ENCODE results near the gene FIGLA.

DNA sequence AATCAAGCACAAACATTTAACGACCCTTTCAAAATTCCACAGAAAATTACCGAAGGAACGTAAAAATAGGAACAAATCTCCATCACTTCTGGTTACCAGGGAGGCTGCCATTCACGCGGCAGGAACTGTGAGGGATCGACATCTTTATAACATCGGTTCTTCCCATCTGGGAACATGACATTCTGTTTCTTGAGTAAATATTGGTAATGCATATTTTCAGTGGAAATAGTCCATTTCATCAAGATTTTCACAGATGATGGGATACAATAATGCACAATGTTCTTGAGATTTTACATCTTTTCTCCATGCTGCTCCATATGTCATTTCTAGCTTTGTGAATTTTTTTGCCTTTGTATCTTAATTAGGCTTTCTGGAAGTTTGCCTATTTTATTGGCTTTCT, 32.5 kb downstream of the FIGLA start:
- no peak for TF ChIP-seq POLR2A (IDR thresholded peaks at IDR 0.05)
- TF ChIP-seq, protein P1, sequence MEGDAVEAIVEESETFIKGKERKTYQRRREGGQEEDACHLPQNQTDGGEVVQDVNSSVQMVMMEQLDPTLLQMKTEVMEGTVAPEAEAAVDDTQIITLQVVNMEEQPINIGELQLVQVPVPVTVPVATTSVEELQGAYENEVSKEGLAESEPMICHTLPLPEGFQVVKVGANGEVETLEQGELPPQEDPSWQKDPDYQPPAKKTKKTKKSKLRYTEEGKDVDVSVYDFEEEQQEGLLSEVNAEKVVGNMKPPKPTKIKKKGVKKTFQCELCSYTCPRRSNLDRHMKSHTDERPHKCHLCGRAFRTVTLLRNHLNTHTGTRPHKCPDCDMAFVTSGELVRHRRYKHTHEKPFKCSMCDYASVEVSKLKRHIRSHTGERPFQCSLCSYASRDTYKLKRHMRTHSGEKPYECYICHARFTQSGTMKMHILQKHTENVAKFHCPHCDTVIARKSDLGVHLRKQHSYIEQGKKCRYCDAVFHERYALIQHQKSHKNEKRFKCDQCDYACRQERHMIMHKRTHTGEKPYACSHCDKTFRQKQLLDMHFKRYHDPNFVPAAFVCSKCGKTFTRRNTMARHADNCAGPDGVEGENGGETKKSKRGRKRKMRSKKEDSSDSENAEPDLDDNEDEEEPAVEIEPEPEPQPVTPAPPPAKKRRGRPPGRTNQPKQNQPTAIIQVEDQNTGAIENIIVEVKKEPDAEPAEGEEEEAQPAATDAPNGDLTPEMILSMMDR (IDR thresholded peaks at IDR 0.05), result no peak
- no peak for TF ChIP-seq EP300 (IDR thresholded peaks at IDR 0.05)
- TF ChIP-seq POLR2AphosphoS5 (IDR thresholded peaks at IDR 0.05), result no peak
